GM23338 (cell line): Measurements from ENCODE around the gene ATF1. TPM values are rescaled to one million over a fixed set of nuclear protein-coding genes. Genes with fewer than 3 reads are reported as not detected.

Experiments
- ATAC-seq: fragments of 200-7000 bp; cut with Tn5 transposase; 3 replicates; pipeline ENCODE4 v1.9.1; 2020
- DNase-seq: peaks from one replicate; pipeline ENCODE4 v3.0.0-alpha.2; 2015; ENCODE audit warnings: low spot score
- H2AFZ ChIP-seq: fragments of 200-600 bp; sonication (generic); 2 replicates; pipeline ENCODE4 v1.8.0; 2016; ENCODE audit warnings: antibody characterized with exemption, mild to moderate bottlenecking, moderate library complexity
- H3F3A ChIP-seq: fragments of 200-600 bp; sonication (generic); replicated peaks from 2 replicates; pipeline ENCODE4 v1.8.0; 2017; ENCODE audit warnings: antibody characterized with exemption, mixed run types, low read depth
- H3K27ac ChIP-seq: fragments of 200-600 bp; sonication (generic); 2 replicates; pipeline ENCODE4 v1.6.1; 2016; ENCODE audit warnings: low read depth
- H3K27me3 ChIP-seq: fragments of 200-600 bp; sonication (generic); 2 replicates; pipeline ENCODE4 v1.8.0; 2016; ENCODE audit warnings: mild to moderate bottlenecking, mixed run types, moderate library complexity; ENCODE audit not compliant: insufficient read depth
- H3K36me3 ChIP-seq: fragments of 200-600 bp; sonication (generic); 2 replicates; pipeline ENCODE4 v1.8.0; 2016; ENCODE audit warnings: mild to moderate bottlenecking; ENCODE audit not compliant: insufficient read depth
- H3K4me1 ChIP-seq: fragments of 200-600 bp; sonication (generic); 2 replicates; pipeline ENCODE4 v1.8.0; 2016; ENCODE audit warnings: mild to moderate bottlenecking, moderate library complexity; ENCODE audit not compliant: insufficient read depth
- H3K4me2 ChIP-seq: fragments of 200-600 bp; sonication (generic); 2 replicates; pipeline ENCODE4 v1.7.1; 2017; ENCODE audit warnings: mixed run types
- H3K4me3 ChIP-seq: fragments of 200-600 bp; sonication (generic); 2 replicates; pipeline ENCODE4 v1.6.1; 2016; ENCODE audit warnings: mixed run types
- H3K79me2 ChIP-seq: fragments of 200-600 bp; sonication (generic); replicated peaks from 2 replicates; pipeline ENCODE4 v1.8.0; 2017; ENCODE audit warnings: mild to moderate bottlenecking; ENCODE audit not compliant: insufficient read depth
- H3K9me2 ChIP-seq: fragments of 200-600 bp; sonication (generic); 2 replicates; pipeline ENCODE4 v1.8.0; 2017; ENCODE audit not compliant: insufficient read depth
- H4K20me1 ChIP-seq: fragments of 200-600 bp; sonication (generic); replicated peaks from 2 replicates; pipeline ENCODE4 v1.8.0; 2017; ENCODE audit warnings: mild to moderate bottlenecking; ENCODE audit not compliant: insufficient read depth
- H3K27ac Mint-ChIP-seq: 2 replicates; pipeline ENCODE4 v1.8.0; 2020; ENCODE audit warnings: inconsistent platforms, mild to moderate bottlenecking, moderate library complexity, mixed read lengths
- H3K27me3 Mint-ChIP-seq: 3 replicates; pipeline ENCODE4 v1.8.0; 2022; ENCODE audit warnings: low read depth, mild to moderate bottlenecking, moderate library complexity, mixed read lengths, inconsistent platforms; ENCODE audit not compliant: insufficient read depth, poor library complexity
- H3K36me3 Mint-ChIP-seq: 3 replicates; pipeline ENCODE4 v1.8.0; 2021; ENCODE audit warnings: low read depth, mild to moderate bottlenecking, inconsistent platforms, moderate library complexity, mixed read lengths
- H3K4me1 Mint-ChIP-seq: 3 replicates; pipeline ENCODE4 v1.8.0; 2020; ENCODE audit warnings: mild to moderate bottlenecking, inconsistent platforms, mixed read lengths
- H3K4me3 Mint-ChIP-seq: 3 replicates; pipeline ENCODE4 v1.8.0; 2021; ENCODE audit warnings: moderate library complexity, mild to moderate bottlenecking, inconsistent platforms, mixed read lengths
- H3K9me3 Mint-ChIP-seq: 3 replicates; pipeline ENCODE4 v1.8.0; 2020; ENCODE audit warnings: moderate library complexity, mild to moderate bottlenecking, inconsistent platforms, mixed read lengths
- CREB1 ChIP-seq: fragments of 250-450 bp; sonication (Bioruptor Pico); IDR thresholded peaks from 2 replicates; pipeline ENCODE4 v1.5.0; 2020; ENCODE audit warnings: low read depth, mild to moderate bottlenecking, moderate library complexity
- CTCF ChIP-seq, 2 experiments: fragments of 200-600 bp in 1 of 2; sonication (generic) in 1 of 2; conservative IDR thresholded peaks; 2 replicates each; pipeline versions ENCODE4 v1.5.1 to v1.6.1; 2016 to 2017; ENCODE audit warnings: antibody characterized with exemption in 2 of 2, low read depth in 2 of 2, mild to moderate bottlenecking in 2 of 2, moderate library complexity in 1 of 2
- ETS1 ChIP-seq: IDR thresholded peaks from 2 replicates; pipeline ENCODE4 v1.6.1; 2016; ENCODE audit warnings: antibody characterized with exemption
- EZH2 ChIP-seq: fragments of 200-600 bp; sonication (generic); IDR thresholded peaks from one replicate; pipeline ENCODE4 v1.8.0; 2017; ENCODE audit warnings: antibody characterized with exemption, mild to moderate bottlenecking, low read depth; ENCODE audit not compliant: unreplicated experiment
- EZH2phosphoT487 ChIP-seq: fragments of 200-600 bp; sonication (generic); IDR thresholded peaks from one replicate; pipeline ENCODE4 v1.8.1; 2018; ENCODE audit warnings: antibody characterized with exemption; ENCODE audit not compliant: unreplicated experiment
- JUNB ChIP-seq: IDR thresholded peaks from one replicate; pipeline ENCODE4 v1.6.1; 2016; ENCODE audit warnings: antibody characterized with exemption; ENCODE audit not compliant: unreplicated experiment
- NANOG ChIP-seq: IDR thresholded peaks from 2 replicates; pipeline ENCODE4 v1.6.1; 2016; ENCODE audit warnings: antibody characterized with exemption, borderline replicate concordance
- POLR2AphosphoS5 ChIP-seq: IDR thresholded peaks from 2 replicates; pipeline ENCODE4 v1.6.1; 2016; ENCODE audit warnings: antibody characterized with exemption, low read depth
- REST ChIP-seq: IDR thresholded peaks from one replicate; pipeline ENCODE4 v1.6.1; 2018; ENCODE audit warnings: antibody characterized with exemption; ENCODE audit not compliant: unreplicated experiment
- STAT1 ChIP-seq: IDR thresholded peaks from one replicate; pipeline ENCODE4 v1.6.1; 2016; ENCODE audit warnings: antibody characterized with exemption; ENCODE audit not compliant: unreplicated experiment
- ZNF114 ChIP-seq: fragments of 250-450 bp; sonication (Bioruptor Pico); IDR thresholded peaks from 2 replicates; pipeline ENCODE4 v1.5.0; 2020; ENCODE audit warnings: mild to moderate bottlenecking, moderate library complexity
- ZNF331 ChIP-seq: fragments of 250-450 bp; sonication (Bioruptor Pico); IDR thresholded peaks from 2 replicates; pipeline ENCODE4 v1.5.0; 2020; ENCODE audit warnings: low read depth, mild to moderate bottlenecking, moderate library complexity
- ZNF462 ChIP-seq: fragments of 250-450 bp; sonication (Bioruptor Pico); IDR thresholded peaks from 2 replicates; pipeline ENCODE4 v1.5.0; 2020; ENCODE audit warnings: mild to moderate bottlenecking, moderate library complexity
- polyA plus RNA-seq: library from polyadenylated mRNA; unstranded; fragments of >200 nt; fragmentation: Nextera tagmentation; extraction: Ambion mirVana; gene quantifications from 2 replicates; pipeline ENCODE4 v1.2.1, GENCODE V29; 2016
- total RNA-seq: library from RNA; depleted of rRNA; stranded (reverse); fragments of >200 nt; shearing (Covaris generic); gene quantifications from 2 replicates; pipeline ENCODE4 v1.2.3, GENCODE V29; 2014

Gene ATF1
- total and polyA plus RNA-seq, 2 experiments from 2014 or later, result 17.5 to 22.7 TPM

- no peaks in the 10 kb centered on the region; the same call in 2 of the 3 replicates for H3K9me3 Mint-ChIP-seq
- Histone ChIP-seq H3F3A (no peaks in the 10 kb centered on the region; the same call in 1 of the 2 replicates), H2AFZ (no peak overlapping the region), H3K36me3 (no peaks in the 10 kb centered on the region), H3K4me2 (no peak overlapping the region), H4K20me1 (no peaks in the 10 kb centered on the region), H3K4me3 (no peak overlapping the region), H3K9me2 (no peaks in the 10 kb centered on the region), H3K4me1 (no peaks in the 10 kb centered on the region; the same call in 1 of the 2 replicates), H3K27me3 (no peaks in the 10 kb centered on the region), H3K79me2 (no peaks in the 10 kb centered on the region), H3K27ac (no peak overlapping the region)
- no peak for TF ChIP-seq STAT1
- TF ChIP-seq EZH2phosphoT487, result no peak
- TF ChIP-seq ZNF114 (CRISPR knock-in tag), result no peak
- no peak for TF ChIP-seq CREB1 (CRISPR knock-in tag)
- TF ChIP-seq REST, result no peak
- TF ChIP-seq ZNF331 (CRISPR knock-in tag), result no peak
- TF ChIP-seq ETS1, result no peak
- no peak for TF ChIP-seq CTCF (conservative IDR thresholded peaks at IDR 0.05; ENCODE audit: low read depth in 2 of 2)
- TF ChIP-seq JUNB, result no peak
- no peak for TF ChIP-seq ZNF462 (CRISPR knock-in tag)
- no peak for TF ChIP-seq POLR2AphosphoS5
- no peak for TF ChIP-seq EZH2
- no peak for TF ChIP-seq NANOG
- DNase-seq, result no peak
- H3K36me3 Mint-ChIP-seq, result peaks cover 3% of the 10 kb centered on the region; the same call in 1 of the 3 replicates
- peaks cover 4% of the 10 kb centered on the region for H3K27me3 Mint-ChIP-seq
- H3K27ac Mint-ChIP-seq, result no peak overlapping the region
- no peak for ATAC-seq
- H3K4me1 Mint-ChIP-seq, result peaks cover 9% of the 10 kb centered on the region
- no peak overlapping the region for H3K4me3 Mint-ChIP-seq
These were observed 11.8 kb upstream of the ATF1 start for GRCh38 chr12:50751948-50752721.
